HAP-1 (cell line): ENCODE measurements around the gene FAM221B.
A peak's percentile ranks its signal among the peaks of the same experiment; 100 is the strongest.

ENCODE experiments used
- DNase-seq, 2 experiments: peaks; one replicate each; pipeline ENCODE4 v3.0.0-alpha.2; 2016 to 2020; ENCODE audit warnings: low spot score in 2 of 2
- H3K27me3 ChIP-seq: fragments of 250-450 bp; sonication (Bioruptor Pico); 2 replicates; pipeline ENCODE4 v1.5.1; 2020; ENCODE audit warnings: low read depth, mild to moderate bottlenecking, moderate library complexity
- H3K36me3 ChIP-seq: fragments of 250-450 bp; sonication (Bioruptor Pico); replicated peaks from 2 replicates; pipeline ENCODE4 v1.5.1; 2020; ENCODE audit warnings: mild to moderate bottlenecking
- H3K4me1 ChIP-seq: fragments of 250-450 bp; sonication (Bioruptor Pico); 2 replicates; pipeline ENCODE4 v1.5.1; 2020; ENCODE audit warnings: mild to moderate bottlenecking
- H3K4me3 ChIP-seq: fragments of 250-450 bp; sonication (Bioruptor Pico); 2 replicates; pipeline ENCODE4 v1.5.1; 2020; ENCODE audit warnings: mild to moderate bottlenecking, moderate library complexity
- H3K9me3 ChIP-seq: fragments of 250-450 bp; sonication (Bioruptor Pico); 2 replicates; pipeline ENCODE4 v1.5.1; 2020; ENCODE audit warnings: mild to moderate bottlenecking, moderate library complexity
- in situ Hi-C: fragments of 300-500 bp; cut with MboI; formaldehyde crosslinking; loops from 3 replicates; pipeline ENCODE4 v1.14.3; 2020; ENCODE audit warnings: low sequenced_read_pairs, inconsistent platforms, mixed read lengths

The FAM221B gene

GRCh38 chr9:35798658-35799374 is 29.7 kb downstream of the FAM221B start:
- Histone ChIP-seq H3K4me1 (no peaks in the 10 kb centered on the region), H3K9me3 (no peaks in the 10 kb centered on the region), H3K4me3 (no peak overlapping the region), H3K27me3 (no peaks in the 10 kb centered on the region), H3K36me3 (peaks cover 10% of the 10 kb centered on the region)
- in situ Hi-C loops: no loop called here
- DNase-seq: no peak

GRCh38 chr9:35797311-35798109 is 31.0 kb downstream of the FAM221B start:
- Histone ChIP-seq H3K4me3 (no peak overlapping the region), H3K36me3 (peaks cover 12% of the 10 kb centered on the region), H3K9me3 (no peaks in the 10 kb centered on the region), H3K27me3 (no peaks in the 10 kb centered on the region), H3K4me1 (no peaks in the 10 kb centered on the region)
- no peak for DNase-seq
- in situ Hi-C loops: no loop called here

DNA sequence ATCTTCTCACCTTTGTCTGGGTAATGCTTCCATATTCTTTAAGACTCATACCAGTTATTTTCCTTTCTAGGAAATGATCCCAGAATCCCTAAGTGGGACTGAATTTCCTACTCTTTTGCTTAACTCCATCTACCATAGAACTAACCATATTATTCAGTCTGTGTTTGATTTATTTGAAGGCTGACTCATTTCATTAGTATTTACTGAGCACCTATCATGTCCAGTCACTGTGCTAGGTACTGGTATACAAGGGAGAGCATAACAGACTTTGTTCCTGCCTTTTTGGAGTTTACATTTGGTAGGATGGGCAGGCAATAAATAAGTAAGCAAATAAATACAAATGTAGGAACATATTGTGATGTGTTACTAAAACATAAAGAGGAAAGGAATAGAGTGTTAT is 32.8 kb downstream of the FAM221B start:
- no peak for DNase-seq
- in situ Hi-C loops: no loop called here
- Histone ChIP-seq H3K4me1 (peaks cover 3% of the 10 kb centered on the region), H3K36me3 (peaks cover 6% of the 10 kb centered on the region), H3K9me3 (no peaks in the 10 kb centered on the region), H3K27me3 (no peaks in the 10 kb centered on the region), H3K4me3 (no peak overlapping the region)

GRCh38 chr9:35793461-35793860 is 35.1 kb downstream of the FAM221B start:
- peaks cover 9% of the 10 kb centered on the region for H3K36me3 ChIP-seq
- in situ Hi-C loops: loop anchor here (5.0 kb wide), 1 partner anchor 89 kb away; no protein-coding TSS in a partner anchor
- no peaks in the 10 kb centered on the region for H3K27me3 ChIP-seq
- no peak overlapping the region for H3K4me3 ChIP-seq
- no peak for DNase-seq
- H3K4me1 ChIP-seq: peaks cover 24% of the 10 kb centered on the region
- no peaks in the 10 kb centered on the region for H3K9me3 ChIP-seq

- no peak for DNase-seq
- H3K4me3 ChIP-seq: no peak overlapping the region
- in situ Hi-C loops: loop anchor here (5.0 kb wide), 1 partner anchor 89 kb away; no protein-coding TSS in a partner anchor
Observed at GRCh38 chr9:35792826-35793225, 35.7 kb downstream of the FAM221B start.

GRCh38 chr9:35792024-35792813 is 36.3 kb downstream of the FAM221B start:
- Histone ChIP-seq H3K9me3 (no peaks in the 10 kb centered on the region), H3K4me1 (peaks cover 26% of the 10 kb centered on the region), H3K4me3 (no peak overlapping the region), H3K27me3 (no peaks in the 10 kb centered on the region), H3K36me3 (peaks cover 9% of the 10 kb centered on the region)
- in situ Hi-C loops: loop anchor here (5.0 kb wide), 1 partner anchor 90 kb away; no protein-coding TSS in a partner anchor
- no peak for DNase-seq

More at GRCh38 chr9:35792826-35793225, 35.7 kb downstream of the FAM221B start:
- Histone ChIP-seq H3K9me3 (no peaks in the 10 kb centered on the region), H3K27me3 (no peaks in the 10 kb centered on the region), H3K4me1 (peaks cover 26% of the 10 kb centered on the region), H3K36me3 (peaks cover 9% of the 10 kb centered on the region)

DNA sequence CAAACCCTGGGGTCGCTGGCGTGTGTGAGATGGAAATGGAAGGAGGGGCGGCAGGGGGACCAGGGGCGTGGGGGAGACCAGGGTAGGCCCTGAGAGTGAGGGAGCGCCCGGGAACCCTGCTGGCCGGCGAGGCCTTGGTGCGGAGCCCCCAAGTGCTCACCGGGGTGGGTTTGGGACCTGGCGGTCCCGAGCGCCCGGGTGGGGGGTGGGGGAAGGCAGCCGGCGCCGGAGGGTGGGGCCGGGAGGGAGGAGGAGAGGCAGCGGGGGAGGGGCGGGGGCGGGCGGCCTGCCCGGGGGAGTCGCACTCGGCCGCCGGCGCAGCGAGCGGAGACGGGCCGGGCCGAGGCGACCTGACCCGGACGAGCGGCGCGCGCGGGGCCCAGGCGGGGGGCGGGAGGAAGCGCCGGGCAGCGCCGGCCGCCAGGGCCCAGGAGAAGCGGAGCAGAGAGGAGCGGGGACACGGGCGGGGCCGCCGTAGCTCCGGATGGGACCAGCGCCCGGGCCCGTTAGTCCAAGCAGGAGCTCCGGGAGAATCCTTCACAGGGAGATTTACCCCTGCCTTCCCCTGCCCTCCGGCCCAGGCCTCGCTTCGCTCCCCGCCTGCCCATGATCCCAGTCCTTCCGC is 37.1 kb downstream of the FAM221B start, which contains the start of gene NPR2:
Gene NPR2, plus strand, starts transcription at position 295 of the 625 bp plus-strand sequence. CDS start 818 bp downstream, outside the sequence.
- Histone ChIP-seq H3K36me3 (peaks cover 9% of the 10 kb centered on the region), H3K4me1 (peaks cover 26% of the 10 kb centered on the region), H3K4me3 (no peak within 1 kb of the TSS), H3K27me3 (no peaks in the 10 kb centered on the region), H3K9me3 (no peaks in the 10 kb centered on the region)
- no peak for DNase-seq
- in situ Hi-C loops: loop anchor here (5.0 kb wide), 1 partner anchor 91 kb away; no protein-coding TSS in a partner anchor

DNA sequence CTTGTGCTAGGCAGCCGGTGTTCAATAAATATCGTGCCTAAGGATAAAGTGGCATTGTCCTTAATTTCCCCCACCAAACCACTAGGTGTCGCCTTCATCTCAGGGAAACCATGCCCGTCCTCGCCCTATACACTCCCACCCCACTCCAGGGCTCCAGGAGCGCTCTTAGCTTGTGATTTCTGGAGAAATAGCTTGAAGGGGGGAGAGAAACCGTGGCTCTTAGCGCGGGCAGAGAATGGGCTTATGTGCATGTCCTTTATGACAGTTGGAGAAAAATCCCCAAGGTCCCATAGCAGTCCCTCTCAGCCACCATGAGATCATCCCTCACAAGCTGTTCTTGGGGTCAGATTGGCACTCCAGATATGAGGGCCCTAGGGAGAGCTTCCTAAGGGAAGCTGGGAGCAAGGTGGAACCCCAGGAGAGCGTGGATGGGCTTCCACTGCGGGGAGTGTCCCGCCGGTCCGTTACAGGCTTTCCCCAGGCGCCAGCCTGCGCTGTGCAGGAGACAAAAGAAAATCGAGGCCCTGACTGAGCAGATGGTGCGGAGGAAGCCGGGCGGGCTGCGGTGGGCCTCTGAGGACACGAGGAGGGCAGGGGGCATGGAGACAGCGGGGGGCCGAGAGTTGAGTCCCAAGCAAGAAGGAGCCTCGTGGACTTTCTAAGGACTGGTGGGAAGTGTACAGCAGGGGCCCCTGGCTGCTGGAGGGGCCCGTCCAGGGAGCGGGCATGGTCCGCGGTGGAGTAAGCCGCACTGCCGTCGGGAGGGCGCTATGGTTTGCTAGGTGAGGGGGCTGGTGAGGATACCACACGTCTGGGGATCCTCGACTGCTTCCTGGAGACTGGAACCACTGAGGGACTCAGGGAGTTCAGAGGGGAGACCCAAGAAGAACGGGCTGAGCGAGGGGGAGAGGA is 37.9 kb downstream of the FAM221B start:
- H3K27me3 ChIP-seq: no peaks in the 10 kb centered on the region
- H3K4me1 ChIP-seq: peaks cover 26% of the 10 kb centered on the region
- peak; percentile 76 to 84 for DNase-seq
- peaks cover 9% of the 10 kb centered on the region for H3K36me3 ChIP-seq
- H3K4me3 ChIP-seq: no peak overlapping the region
- in situ Hi-C loops: loop anchor here (5.0 kb wide), 1 partner anchor 92 kb away; no protein-coding TSS in a partner anchor
- H3K9me3 ChIP-seq: no peaks in the 10 kb centered on the region

GRCh38 chr9:35790025-35790384 is 38.5 kb downstream of the FAM221B start:
- in situ Hi-C loops: loop anchor here (5.0 kb wide), 1 partner anchor 92 kb away; no protein-coding TSS in a partner anchor
- no peaks in the 10 kb centered on the region for H3K9me3 ChIP-seq

GRCh38 chr9:35789541-35789940 is 39.0 kb downstream of the FAM221B start:
- Histone ChIP-seq H3K36me3 (peaks cover 9% of the 10 kb centered on the region), H3K4me1 (peaks cover 26% of the 10 kb centered on the region), H3K27me3 (no peaks in the 10 kb centered on the region), H3K4me3 (no peak overlapping the region), H3K9me3 (no peaks in the 10 kb centered on the region)
- peak; percentile 76 to 93 for DNase-seq
- in situ Hi-C loops: no loop called here

More at GRCh38 chr9:35790025-35790384, 38.5 kb downstream of the FAM221B start:
- Histone ChIP-seq H3K36me3 (peaks cover 9% of the 10 kb centered on the region), H3K4me3 (no peak overlapping the region), H3K27me3 (no peaks in the 10 kb centered on the region), H3K4me1 (peaks cover 26% of the 10 kb centered on the region)
- no peak for DNase-seq

DNA sequence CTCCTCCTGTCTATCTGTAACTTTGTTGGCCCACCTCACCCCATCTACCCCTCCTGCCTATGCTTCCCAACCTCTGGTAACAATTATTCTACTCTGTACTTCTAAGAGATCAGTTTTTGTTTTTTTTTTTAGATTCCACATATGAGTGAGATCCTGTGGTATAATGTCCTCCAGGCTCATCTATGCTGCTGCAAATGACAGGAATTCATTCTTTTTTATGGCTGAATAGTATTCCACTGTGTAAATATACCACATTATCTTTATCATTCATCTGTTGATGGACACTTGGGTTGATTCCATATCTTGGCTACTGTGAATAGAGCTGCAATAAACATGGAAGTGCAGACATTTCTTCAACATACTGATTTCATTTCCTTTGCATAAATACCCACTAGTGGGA is 45.1 kb downstream of the FAM221B start:
- Histone ChIP-seq H3K27me3 (no peaks in the 10 kb centered on the region), H3K4me3 (no peak overlapping the region), H3K36me3 (no peaks in the 10 kb centered on the region; the same call in 1 of the 2 replicates), H3K4me1 (peaks cover 2% of the 10 kb centered on the region; the same call in 1 of the 2 replicates), H3K9me3 (no peaks in the 10 kb centered on the region)
- no peak for DNase-seq
- in situ Hi-C loops: no loop called here

- DNase-seq: no peak
- peaks cover 6% of the 10 kb centered on the region for H3K4me1 ChIP-seq
- no peaks in the 10 kb centered on the region for H3K36me3 ChIP-seq
- no peak overlapping the region for H3K4me3 ChIP-seq
- in situ Hi-C loops: no loop called here
- no peaks in the 10 kb centered on the region for H3K27me3 ChIP-seq
- H3K9me3 ChIP-seq: no peaks in the 10 kb centered on the region
Observed at GRCh38 chr9:35781066-35781465, 47.5 kb downstream of the FAM221B start.
